ENCODE data around the gene CASP8. TPM values are rescaled to one million over a fixed set of nuclear protein-coding genes. Genes with fewer than 3 reads are reported as not detected.

CASP8 gene
- total and polyA plus RNA-seq, 2 of the 13 experiments (the other 11 are each of a cell fraction or from before 2014, with no cell fraction given): 25.0 to 52.8 TPM

GRCh38 chr2:201233192-201233811 lies 27.0 kb upstream of the CASP8 start (continued):
- TF ChIP-seq ZNF318 (CRISPR knock-in tag; IDR thresholded peaks at IDR 0.05) (no peak), MXI1 (IDR thresholded peaks at IDR 0.05; ENCODE audit: borderline replicate concordance, low read depth, low read length) (peak; percentile 95; the same call in 2 of the 3 replicates), SYNCRIP (IDR thresholded peaks at IDR 0.05; ENCODE audit: insufficient read depth, low read depth, low read length) (no peak), ZNF7 (CRISPR knock-in tag; IDR thresholded peaks at IDR 0.05) (no peak), PHF21A (CRISPR knock-in tag; IDR thresholded peaks at IDR 0.05) (peak; percentile 51; the same call in 1 of the 2 replicates), CERS6 (CRISPR knock-in tag; IDR thresholded peaks at IDR 0.05) (no peak), MIER3 (CRISPR knock-in tag; IDR thresholded peaks at IDR 0.05; ENCODE audit: borderline replicate concordance) (peak; percentile 63), SKI (IDR thresholded peaks at IDR 0.05; ENCODE audit: partially characterized antibody) (peak; percentile 28), SP1 (IDR thresholded peaks at IDR 0.05) (no peak), SP1 (CRISPR knock-in tag; IDR thresholded peaks at IDR 0.05) (peak; percentile 88), CCDC6 (CRISPR knock-in tag; IDR thresholded peaks at IDR 0.05) (0 out of 2 replicates have a peak, but pooled peaks have one; percentile 8), GATAD2A (CRISPR knock-in tag; IDR thresholded peaks at IDR 0.05) (peak; percentile 59), ZNF292 (CRISPR knock-in tag; IDR thresholded peaks at IDR 0.05; ENCODE audit: borderline replicate concordance, low read depth) (no peak), ZKSCAN5 (CRISPR knock-in tag; IDR thresholded peaks at IDR 0.05) (peak; percentile 87; the same call in 1 of the 2 replicates), NFE2L1 (CRISPR knock-in tag; IDR thresholded peaks at IDR 0.05; ENCODE audit: borderline replicate concordance) (no peak), ETV6 (CRISPR knock-in tag; conservative IDR thresholded peaks at IDR 0.05) (peak; percentile 36; the same call in 1 of the 2 replicates), ZBTB33 (CRISPR knock-in tag; IDR thresholded peaks at IDR 0.05) (peak; percentile 18; the same call in 1 of the 2 replicates), SMYD3 (CRISPR knock-in tag; IDR thresholded peaks at IDR 0.05) (0 out of 2 replicates have a peak, but pooled peaks have one; percentile 38), ZNF644 (CRISPR knock-in tag; IDR thresholded peaks at IDR 0.05; ENCODE audit: low read depth) (0 out of 2 replicates have a peak, but pooled peaks have one; percentile 17), TEAD3 (CRISPR knock-in tag; optimal IDR thresholded peaks at IDR 0.05; ENCODE audit: borderline replicate concordance) (peak; percentile 74), ZFP36L2 (CRISPR knock-in tag; IDR thresholded peaks at IDR 0.05) (0 out of 2 replicates have a peak, but pooled peaks have one; percentile 21)

All from HepG2 (cell line).